Measurements from ENCODE around the gene LRRC38.

GRCh38 chr1:13435458-13435857 is 78.3 kb downstream of the LRRC38 start:
- TF ChIP-seq TARDBP (IDR thresholded peaks at IDR 0.05) (no peak), BHLHE40 (IDR thresholded peaks at IDR 0.05; ENCODE audit: borderline replicate concordance) (no peak), SUZ12 (IDR thresholded peaks at IDR 0.05) (no peak), FOXM1 (IDR thresholded peaks at IDR 0.05; ENCODE audit: borderline replicate concordance) (no peak), ARNT (IDR thresholded peaks at IDR 0.05) (no peak)

Measured in HEK293T (cell line).